Urinary bladder (tissue), 4 donors: ENCODE data around the gene AKAP8L. TPM values are rescaled to one million over a fixed set of nuclear protein-coding genes. Genes with fewer than 3 reads are reported as not detected.
"Not testable (repeated sequence)": the region's sequence is repeated elsewhere in the genome, so short reads cannot be mapped to it uniquely, and the experiment has no call there.

Source experiments
- DNase-seq: peaks from one replicate; pipeline ENCODE4 v3.0.0-alpha.2; 2015; ENCODE audit errors: extremely low spot score
- H3K27ac ChIP-seq: one replicate; pipeline ENCODE4 v1.5.1; 2013; ENCODE audit warnings: low read depth, mild to moderate bottlenecking, moderate library complexity
- H3K36me3 ChIP-seq: one replicate; pipeline ENCODE4 v1.6.1; 2013; ENCODE audit warnings: mild to moderate bottlenecking, moderate library complexity; ENCODE audit not compliant: insufficient read depth
- H3K4me1 ChIP-seq: one replicate; pipeline ENCODE4 v1.6.1; 2013; ENCODE audit warnings: mild to moderate bottlenecking, moderate library complexity; ENCODE audit not compliant: insufficient read depth
- H3K4me3 ChIP-seq: one replicate; pipeline ENCODE4 v1.5.1; 2013; ENCODE audit warnings: low read depth, low read length
- WGBS: extraction: QIAGEN DNeasy Blood & Tissue Kit; methylation state at CpG from one replicate; pipeline ENCODE4 v1.1.7; 2013; 5-methylcytosine and 5-hydroxymethylcytosine counted together
- polyA plus RNA-seq: library from polyadenylated mRNA; stranded (reverse); fragments of 200-250 nt; gene quantifications from one replicate; pipeline ENCODE4 v1.2.3, GENCODE V29; 2013
- small RNA-seq: library from RNA; depleted of rRNA; stranded (forward); fragments of <200 nt; gene quantifications from one replicate; pipeline ENCODE3, GENCODE V24; 2014
- total RNA-seq: library from RNA; depleted of rRNA; stranded (reverse); fragments of >200 nt; gene quantifications from one replicate; pipeline ENCODE4 v1.2.3, GENCODE V29; 2014
- donor health status: healthy with polysubstance abuse.
- donor health status: healthy.

The AKAP8L gene
- total and polyA plus RNA-seq, 2 donors: 57.3 TPM

- Histone ChIP-seq H3K27ac (no peak overlapping the region), H3K4me3 (no peak overlapping the region), H3K4me1 (no peaks in the 10 kb centered on the region), H3K36me3 (no peaks in the 10 kb centered on the region)
- WGBS: 65% methylated on average over 8 of the region's 8 CpGs
- no peak for DNase-seq
Observed at GRCh38 chr19:15337202-15337601, 81.6 kb downstream of the AKAP8L start.

GRCh38 chr19:15335992-15336391 lies 82.8 kb downstream of the AKAP8L start:
- not testable (repeated sequence) for H3K36me3 ChIP-seq, H3K4me1 ChIP-seq, DNase-seq, H3K4me3 ChIP-seq, H3K27ac ChIP-seq
- WGBS: 86% methylated on average over 7 of the region's 7 CpGs

DNA sequence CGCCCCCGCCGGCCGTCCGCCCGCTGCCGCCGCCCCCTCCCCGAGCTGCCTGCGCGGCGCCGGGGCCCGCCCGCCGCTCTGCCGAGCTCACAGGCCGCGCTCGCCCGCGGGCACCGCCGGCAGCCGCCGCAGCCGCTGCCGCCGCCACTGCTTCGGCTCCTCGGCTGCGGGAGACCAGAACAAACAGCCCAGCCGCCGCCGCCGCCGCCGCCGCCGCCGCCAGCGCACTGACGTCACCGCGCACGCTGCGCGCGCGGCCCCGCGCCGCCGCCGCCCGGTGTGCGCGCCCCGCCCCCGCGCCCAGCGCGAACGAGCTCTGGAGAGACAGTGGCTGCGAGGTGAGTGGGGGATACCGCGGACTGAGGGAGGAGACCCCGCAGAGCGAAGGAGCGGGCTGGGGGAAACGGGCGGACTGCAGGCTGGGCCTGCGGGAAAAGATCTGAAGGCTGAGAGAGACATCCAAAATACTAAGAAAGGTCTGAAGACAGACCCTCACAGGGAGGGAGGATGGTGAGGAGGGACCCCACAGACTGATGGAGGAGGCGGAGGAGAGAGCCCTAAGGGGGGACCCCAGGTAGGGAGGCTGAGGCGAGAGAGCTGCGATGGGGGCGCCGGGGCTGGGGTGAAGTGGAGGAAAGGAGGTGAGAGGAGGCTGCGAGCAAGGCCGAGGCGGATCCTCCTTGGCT lies 86.3 kb downstream of the AKAP8L start, which contains the start of gene BRD4:
Gene BRD4, minus strand, starts transcription at position 229 of the 686 bp plus-strand sequence. CDS start 59,440 bp downstream, outside the sequence.
- no peak for DNase-seq
- H3K27ac ChIP-seq: peak within 1 kb of the TSS; percentile 99
- no peaks in the 10 kb centered on the region for H3K36me3 ChIP-seq
- no peaks in the 10 kb centered on the region for H3K4me1 ChIP-seq
- 2% methylated on average over 80 of the region's 81 CpGs for WGBS
- peak within 1 kb of the TSS; percentile 82 for H3K4me3 ChIP-seq

DNA sequence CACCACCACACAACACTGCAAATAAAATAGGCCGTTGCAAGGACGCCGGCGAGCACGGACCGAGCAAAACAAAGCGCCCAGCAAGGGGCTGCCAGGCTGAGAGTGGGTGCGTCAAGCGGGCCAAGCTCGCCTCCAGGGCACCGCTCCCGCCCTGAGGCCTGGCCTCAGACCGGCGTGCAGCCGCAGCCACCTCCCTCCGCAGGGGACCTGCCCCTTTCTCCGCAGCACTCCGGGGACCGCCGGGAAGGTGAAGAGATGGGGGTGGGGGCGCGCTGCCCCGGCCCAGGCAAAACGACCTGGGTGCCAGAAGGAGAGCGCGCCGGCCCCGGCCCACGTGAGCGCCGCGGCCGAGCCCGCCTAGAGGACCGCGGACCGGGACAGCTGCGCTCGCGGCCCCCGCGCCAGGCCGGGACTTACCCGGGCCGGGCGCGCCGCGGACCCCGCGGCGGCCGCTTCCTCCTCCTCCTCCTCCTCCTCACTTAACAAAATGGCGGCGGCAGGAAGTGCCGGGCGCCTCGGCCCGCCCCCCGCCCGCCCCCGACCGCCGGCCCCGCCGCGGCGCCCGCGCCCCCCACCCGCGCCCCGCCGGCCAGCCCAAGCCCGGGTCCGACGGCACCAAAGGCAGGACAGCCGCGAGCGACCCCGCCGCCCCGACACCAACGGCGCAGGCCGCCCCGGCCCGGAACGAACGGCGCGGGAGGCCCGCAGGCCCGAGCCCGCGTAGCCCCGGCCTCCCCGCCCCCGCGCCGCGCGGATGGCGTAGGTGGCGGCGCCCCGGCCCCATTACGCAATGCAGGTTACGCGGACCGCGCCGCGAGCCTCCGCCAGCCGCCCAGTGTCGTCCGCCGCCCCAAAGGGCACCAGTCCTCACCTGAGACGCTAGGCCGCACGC lies 87.1 kb downstream of the AKAP8L start:
- no peaks in the 10 kb centered on the region for H3K4me1 ChIP-seq
- peak overlapping the region; percentile 99 for H3K27ac ChIP-seq
- H3K4me3 ChIP-seq: peak overlapping the region; percentile 82
- DNase-seq: no peak
- WGBS: under 1% methylated on average over 122 of the region's 122 CpGs
- H3K36me3 ChIP-seq: no peaks in the 10 kb centered on the region

DNA sequence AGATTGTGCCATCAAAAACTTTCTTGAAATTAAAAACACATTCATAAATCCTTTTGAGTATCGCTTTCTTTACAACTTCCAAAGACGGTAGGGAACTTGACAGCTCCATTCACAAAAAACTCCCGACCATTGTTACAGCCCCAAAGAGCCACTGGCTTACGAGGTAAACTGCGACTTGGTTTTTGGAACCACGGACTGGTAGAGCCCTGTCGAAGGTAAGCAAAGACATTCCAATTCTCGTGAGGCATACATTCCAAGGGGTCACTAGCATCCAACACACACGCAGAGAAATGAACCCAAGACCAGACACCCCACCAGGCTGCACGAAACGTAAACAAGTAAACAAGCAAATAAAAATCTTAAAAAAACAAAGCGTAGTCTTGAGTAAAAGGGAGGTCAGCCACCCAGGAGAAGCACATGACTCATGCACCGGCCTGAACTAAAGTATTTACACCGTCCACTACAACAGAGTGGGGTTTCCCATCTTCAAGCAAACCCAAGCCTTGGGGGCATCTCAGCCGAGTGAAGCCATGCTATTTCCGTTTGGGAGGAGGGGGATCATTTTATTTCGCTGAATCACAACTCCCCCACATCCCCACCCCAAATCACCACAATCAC lies 87.9 kb downstream of the AKAP8L start:
- peak overlapping the region; percentile 82 for H3K4me3 ChIP-seq
- no peak for DNase-seq
- H3K27ac ChIP-seq: peak overlapping the region; percentile 99
- no peaks in the 10 kb centered on the region for H3K4me1 ChIP-seq
- 5% methylated on average over 17 of the region's 17 CpGs for WGBS
- no peaks in the 10 kb centered on the region for H3K36me3 ChIP-seq

Small RNA genes lying within 50 kb of the gene (small RNA-seq; reads per million reads assigned to genes)
- gene AC005776.1: not detected
- gene MIR1470: not detected

Other genes starting within 250 kb of the AKAP8L start
- gene NOTCH3, start 218.0 kb downstream of the AKAP8L start, total RNA-seq: 53.6 TPM
- 35.9 TPM for gene NOTCH3, start 218.0 kb downstream of the AKAP8L start, polyA plus RNA-seq
- gene EPHX3, start 186.5 kb downstream of the AKAP8L start, total RNA-seq: 0.74 TPM
- 1.6 TPM for gene EPHX3, start 186.5 kb downstream of the AKAP8L start, polyA plus RNA-seq
- gene BRD4, start 86.4 kb downstream of the AKAP8L start, total RNA-seq: 16.4 TPM
- gene BRD4, start 86.4 kb downstream of the AKAP8L start, polyA plus RNA-seq: 28.0 TPM
- gene AKAP8, start 39.2 kb downstream of the AKAP8L start, total RNA-seq: 13.4 TPM
- gene AKAP8, start 39.2 kb downstream of the AKAP8L start, polyA plus RNA-seq: 24.2 TPM
- gene WIZ, start 31.0 kb upstream of the AKAP8L start, total RNA-seq: 5.8 TPM
- 42.5 TPM for gene WIZ, start 31.0 kb upstream of the AKAP8L start, polyA plus RNA-seq
- gene RASAL3, start 45.6 kb upstream of the AKAP8L start, total RNA-seq: 0.85 TPM
- 1.8 TPM for gene RASAL3, start 45.6 kb upstream of the AKAP8L start, polyA plus RNA-seq
- not detected for gene PGLYRP2, start 60.5 kb upstream of the AKAP8L start, total RNA-seq
- 0.08 TPM for gene PGLYRP2, start 60.5 kb upstream of the AKAP8L start, polyA plus RNA-seq
- gene CYP4F22, start 89.5 kb upstream of the AKAP8L start, total RNA-seq: 2.4 TPM
- 2.6 TPM for gene CYP4F22, start 89.5 kb upstream of the AKAP8L start, polyA plus RNA-seq
- gene CYP4F8, start 196.2 kb upstream of the AKAP8L start, total RNA-seq: 0.37 TPM
- gene CYP4F8, start 196.2 kb upstream of the AKAP8L start, polyA plus RNA-seq: 1.9 TPM
- gene CYP4F3, start 221.9 kb upstream of the AKAP8L start, total RNA-seq: 0.95 TPM
- gene CYP4F3, start 221.9 kb upstream of the AKAP8L start, polyA plus RNA-seq: 1.3 TPM